ENCODE results near the gene MED12L. TPM values are rescaled to one million over a fixed set of nuclear protein-coding genes. Genes with fewer than 3 reads are reported as not detected.

The MED12L gene
- total RNA-seq, 4 donors from 2014 or later = 0.19 to 0.83 (median 0.41) TPM

GRCh38 chr3:151479452-151479851, 394.0 kb downstream of the MED12L start:
- no peak for TF ChIP-seq POLR2AphosphoS5 (IDR thresholded peaks at IDR 0.05)
- no peak for TF ChIP-seq EP300 (IDR thresholded peaks at IDR 0.05)
- no peak for TF ChIP-seq POLR2A (IDR thresholded peaks at IDR 0.05; ENCODE audit: low read depth)
- TF ChIP-seq, protein P1, sequence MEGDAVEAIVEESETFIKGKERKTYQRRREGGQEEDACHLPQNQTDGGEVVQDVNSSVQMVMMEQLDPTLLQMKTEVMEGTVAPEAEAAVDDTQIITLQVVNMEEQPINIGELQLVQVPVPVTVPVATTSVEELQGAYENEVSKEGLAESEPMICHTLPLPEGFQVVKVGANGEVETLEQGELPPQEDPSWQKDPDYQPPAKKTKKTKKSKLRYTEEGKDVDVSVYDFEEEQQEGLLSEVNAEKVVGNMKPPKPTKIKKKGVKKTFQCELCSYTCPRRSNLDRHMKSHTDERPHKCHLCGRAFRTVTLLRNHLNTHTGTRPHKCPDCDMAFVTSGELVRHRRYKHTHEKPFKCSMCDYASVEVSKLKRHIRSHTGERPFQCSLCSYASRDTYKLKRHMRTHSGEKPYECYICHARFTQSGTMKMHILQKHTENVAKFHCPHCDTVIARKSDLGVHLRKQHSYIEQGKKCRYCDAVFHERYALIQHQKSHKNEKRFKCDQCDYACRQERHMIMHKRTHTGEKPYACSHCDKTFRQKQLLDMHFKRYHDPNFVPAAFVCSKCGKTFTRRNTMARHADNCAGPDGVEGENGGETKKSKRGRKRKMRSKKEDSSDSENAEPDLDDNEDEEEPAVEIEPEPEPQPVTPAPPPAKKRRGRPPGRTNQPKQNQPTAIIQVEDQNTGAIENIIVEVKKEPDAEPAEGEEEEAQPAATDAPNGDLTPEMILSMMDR (IDR thresholded peaks at IDR 0.05) = no peak
- no peaks in the 10 kb centered on the region for H3K27me3 ChIP-seq
- H3K4me1 ChIP-seq = peaks cover 0 to 6% (median 4%) of the 10 kb centered on the region in 4 donors
- intact Hi-C loops (cut with DNase I) = no loop called here
- H3K4me3 ChIP-seq = no peak overlapping the region
- WGBS = 10% methylated on average over 1 of the region's 1 CpG
- H3K36me3 ChIP-seq = no peaks in the 10 kb centered on the region
- no peak for DNase-seq (ENCODE audit: extremely low spot score)
- no peak overlapping the region for H3K27ac ChIP-seq (replicated peaks in 1 of 4)
- H3K9me3 ChIP-seq = peaks cover 0 to 17% (median 9%) of the 10 kb centered on the region in 4 donors

GRCh38 chr3:151480492-151480891, 395.0 kb downstream of the MED12L start:
- 100% methylated on average over 1 of the region's 2 CpGs for WGBS
- Histone ChIP-seq H3K9me3 (peaks cover 0 to 17% (median 9%) of the 10 kb centered on the region in 4 donors), H3K27ac (replicated peaks in 1 of 4) (no peak overlapping the region), H3K27me3 (no peaks in the 10 kb centered on the region), H3K4me1 (peaks cover 0 to 6% (median 4%) of the 10 kb centered on the region in 4 donors), H3K36me3 (no peaks in the 10 kb centered on the region), H3K4me3 (no peak overlapping the region)
- DNase-seq (ENCODE audit: extremely low spot score) = no peak
- TF ChIP-seq, protein P1 (IDR thresholded peaks at IDR 0.05) = no peak
- TF ChIP-seq EP300 (IDR thresholded peaks at IDR 0.05) = no peak
- no peak for TF ChIP-seq POLR2AphosphoS5 (IDR thresholded peaks at IDR 0.05)
- no peak for TF ChIP-seq POLR2A (IDR thresholded peaks at IDR 0.05; ENCODE audit: low read depth)
- intact Hi-C loops (cut with DNase I) = no loop called here

DNA sequence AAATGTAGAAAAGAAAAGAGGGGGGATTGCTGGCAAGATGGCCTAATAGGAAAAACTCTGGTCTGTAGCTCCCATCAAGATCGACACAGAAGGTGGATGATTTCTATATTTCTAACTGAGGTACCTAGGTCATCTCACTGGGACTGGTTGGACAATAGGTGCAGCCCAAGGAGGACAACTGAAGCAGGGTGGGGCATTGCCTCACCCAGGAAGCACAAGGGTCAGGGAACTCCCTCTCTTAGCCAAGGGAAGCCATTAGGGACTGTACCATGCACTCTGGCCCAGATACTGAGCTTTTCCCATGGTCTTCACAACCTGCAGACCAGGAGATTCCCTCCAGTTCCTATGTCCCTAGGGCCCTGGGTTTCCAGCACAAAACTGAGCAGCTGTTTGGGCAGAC, 398.0 kb downstream of the MED12L start:
- Histone ChIP-seq H3K9me3 (peaks cover 0 to 17% (median 9%) of the 10 kb centered on the region in 4 donors), H3K27me3 (no peaks in the 10 kb centered on the region), H3K4me1 (no peaks in the 10 kb centered on the region), H3K27ac (replicated peaks in 1 of 4) (no peak overlapping the region), H3K36me3 (no peaks in the 10 kb centered on the region), H3K4me3 (no peak overlapping the region)
- no peak for DNase-seq (ENCODE audit: extremely low spot score)
- no peak for TF ChIP-seq POLR2AphosphoS5 (IDR thresholded peaks at IDR 0.05)
- no peak for TF ChIP-seq EP300 (IDR thresholded peaks at IDR 0.05)
- TF ChIP-seq, protein P1 (IDR thresholded peaks at IDR 0.05) = no peak
- TF ChIP-seq POLR2A (IDR thresholded peaks at IDR 0.05; ENCODE audit: low read depth) = no peak
- intact Hi-C loops (cut with DNase I) = no loop called here
- 94% methylated on average over 1 of the region's 1 CpG for WGBS

- H3K27me3 ChIP-seq = no peaks in the 10 kb centered on the region
- WGBS = 78% methylated on average over 4 of the region's 6 CpGs
- DNase-seq (ENCODE audit: extremely low spot score) = no peak
- intact Hi-C loops (cut with DNase I) = no loop called here
- TF ChIP-seq, protein P1 (IDR thresholded peaks at IDR 0.05) = no peak
- TF ChIP-seq POLR2AphosphoS5 (IDR thresholded peaks at IDR 0.05) = no peak
- no peak for TF ChIP-seq EP300 (IDR thresholded peaks at IDR 0.05)
- no peaks in the 10 kb centered on the region for H3K4me1 ChIP-seq
- H3K27ac ChIP-seq (replicated peaks in 1 of 4) = no peak overlapping the region
- no peak overlapping the region for H3K4me3 ChIP-seq
- H3K9me3 ChIP-seq = peaks cover 0 to 17% (median 9%) of the 10 kb centered on the region in 4 donors
- no peaks in the 10 kb centered on the region for H3K36me3 ChIP-seq
Measured at GRCh38 chr3:151483961-151484520, 398.6 kb downstream of the MED12L start.

Small RNAs within 50 kb of the gene (small RNA-seq; reads per million reads assigned to genes)
- 3.4 to 6.9 (median 5.7) reads per million in 3 donors for gene RNA5SP145

Other genes starting within 250 kb of the MED12L start
- not detected for gene MINDY4B, start 180.2 kb upstream of the MED12L start, total RNA-seq
- not detected for gene CLRN1, start 112.9 kb upstream of the MED12L start, total RNA-seq
- gene GPR171, start 117.6 kb downstream of the MED12L start, total RNA-seq = 1 to 10 TPM in 2 of 4 donors, under 1 TPM in 2; 0.46 to 3.7 (median 1.3) TPM
- 10 to 100 TPM in 3 of 4 donors, 1 to 10 TPM in 1; 3.0 to 14.2 (median 12.4) TPM for gene P2RY14, start 192.9 kb downstream of the MED12L start, total RNA-seq
- not detected for gene GPR87, start 231.2 kb downstream of the MED12L start, total RNA-seq
- gene P2RY13, start 243.9 kb downstream of the MED12L start, total RNA-seq = 1 to 10 TPM in 3 of 4 donors, under 1 TPM in 1; 0.80 to 2.0 (median 1.4) TPM